ENCODE data around the gene LCE2D.

DNA sequence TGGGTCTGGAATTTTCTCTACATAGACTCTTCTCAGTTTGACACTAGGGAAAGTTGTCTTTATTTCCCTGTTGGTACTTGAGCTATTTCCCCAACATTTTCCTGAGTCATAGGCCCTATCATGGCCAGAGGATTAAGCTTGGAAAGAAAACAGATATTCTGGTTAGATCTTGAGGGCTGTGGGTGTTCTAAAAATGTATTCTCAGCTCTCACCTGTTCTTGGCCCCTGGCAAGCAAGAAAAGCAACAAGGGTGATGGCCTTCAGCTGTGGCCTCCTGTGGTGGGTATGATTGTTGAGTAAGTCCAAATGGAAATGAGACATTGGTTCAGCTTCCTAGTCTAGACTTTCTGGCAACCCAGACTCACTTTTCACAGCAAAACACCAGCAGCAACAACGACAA lies 22.8 kb upstream of the LCE2D start:
- TF ChIP-seq, protein P1, sequence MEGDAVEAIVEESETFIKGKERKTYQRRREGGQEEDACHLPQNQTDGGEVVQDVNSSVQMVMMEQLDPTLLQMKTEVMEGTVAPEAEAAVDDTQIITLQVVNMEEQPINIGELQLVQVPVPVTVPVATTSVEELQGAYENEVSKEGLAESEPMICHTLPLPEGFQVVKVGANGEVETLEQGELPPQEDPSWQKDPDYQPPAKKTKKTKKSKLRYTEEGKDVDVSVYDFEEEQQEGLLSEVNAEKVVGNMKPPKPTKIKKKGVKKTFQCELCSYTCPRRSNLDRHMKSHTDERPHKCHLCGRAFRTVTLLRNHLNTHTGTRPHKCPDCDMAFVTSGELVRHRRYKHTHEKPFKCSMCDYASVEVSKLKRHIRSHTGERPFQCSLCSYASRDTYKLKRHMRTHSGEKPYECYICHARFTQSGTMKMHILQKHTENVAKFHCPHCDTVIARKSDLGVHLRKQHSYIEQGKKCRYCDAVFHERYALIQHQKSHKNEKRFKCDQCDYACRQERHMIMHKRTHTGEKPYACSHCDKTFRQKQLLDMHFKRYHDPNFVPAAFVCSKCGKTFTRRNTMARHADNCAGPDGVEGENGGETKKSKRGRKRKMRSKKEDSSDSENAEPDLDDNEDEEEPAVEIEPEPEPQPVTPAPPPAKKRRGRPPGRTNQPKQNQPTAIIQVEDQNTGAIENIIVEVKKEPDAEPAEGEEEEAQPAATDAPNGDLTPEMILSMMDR (conservative IDR thresholded peaks at IDR 0.05) = no peak
- TF ChIP-seq ZFX (IDR thresholded peaks at IDR 0.05) = no peak

Data from C4-2B (cell line).